DOHH2 (cell line): ENCODE measurements around the gene CTAG2.
"Not testable (repeated sequence)": the region's sequence is repeated elsewhere in the genome, so short reads cannot be mapped to it uniquely, and the experiment has no call there.

Source experiments
- CTCF ChIP-seq: fragments of 200-600 bp; sonication (generic); IDR thresholded peaks from one replicate; pipeline ENCODE4 v1.5.1; 2014; ENCODE audit warnings: antibody characterized with exemption, mild to moderate bottlenecking, low read depth, low read length; ENCODE audit not compliant: poor library complexity, severe bottlenecking
- EZH2phosphoT487 ChIP-seq: fragments of 200-600 bp; sonication (generic); IDR thresholded peaks from 2 replicates; pipeline ENCODE4 v1.6.1; 2017; ENCODE audit warnings: borderline replicate concordance, mild to moderate bottlenecking, antibody characterized with exemption, low read length, moderate library complexity, mixed read lengths

GRCh38 chrX:154670848-154671247 is 17.5 kb upstream of the CTAG2 start:
- not testable (repeated sequence) for TF ChIP-seq CTCF, EZH2phosphoT487
